Medulla oblongata (tissue), 1 donor: ENCODE data around the gene SCARF1.
"Not testable (repeated sequence)": the region's sequence is repeated elsewhere in the genome, so short reads cannot be mapped to it uniquely, and the experiment has no call there.

Source experiments
- DNase-seq: peaks from one replicate; pipeline ENCODE4 v3.0.0-alpha.2; 2015; ENCODE audit errors: extremely low spot score

Gene SCARF1

GRCh38 chr17:1645207-1646171, at the start of gene SCARF1:
Gene SCARF1 (minus strand): TSS chr17:1645732. CDS start chr17:1645697, 35 bp downstream.
- DNase-seq: peak; percentile 45

DNA sequence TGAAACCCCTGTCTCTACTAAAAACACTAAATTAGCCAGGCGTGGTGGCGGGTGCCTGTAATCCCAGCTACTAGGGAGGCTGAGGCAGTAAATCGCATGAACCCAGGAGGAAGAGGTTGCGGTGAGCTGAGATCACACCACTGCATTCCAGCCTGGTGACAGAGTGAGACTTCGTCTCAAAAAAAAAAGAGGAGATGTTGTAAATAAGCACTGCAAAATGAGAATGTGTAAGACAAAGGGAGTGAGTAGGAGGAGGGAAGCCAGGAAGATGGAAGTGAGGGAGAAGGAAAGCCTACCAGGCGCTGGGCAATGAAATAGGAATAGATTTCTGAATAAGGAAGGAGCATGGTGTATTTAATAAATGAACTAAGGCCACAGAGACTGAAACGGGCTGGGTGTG, 47.8 kb upstream of the SCARF1 start:
- no peak for DNase-seq

GRCh38 chr17:1690544-1691221, 45.2 kb upstream of the SCARF1 start:
- no peak for DNase-seq

- not testable (repeated sequence) for DNase-seq
These were observed 42.9 kb upstream of the SCARF1 start for GRCh38 chr17:1688405-1688804.

GRCh38 chr17:1686086-1686485, 40.6 kb upstream of the SCARF1 start:
- DNase-seq: no peak

DNA sequence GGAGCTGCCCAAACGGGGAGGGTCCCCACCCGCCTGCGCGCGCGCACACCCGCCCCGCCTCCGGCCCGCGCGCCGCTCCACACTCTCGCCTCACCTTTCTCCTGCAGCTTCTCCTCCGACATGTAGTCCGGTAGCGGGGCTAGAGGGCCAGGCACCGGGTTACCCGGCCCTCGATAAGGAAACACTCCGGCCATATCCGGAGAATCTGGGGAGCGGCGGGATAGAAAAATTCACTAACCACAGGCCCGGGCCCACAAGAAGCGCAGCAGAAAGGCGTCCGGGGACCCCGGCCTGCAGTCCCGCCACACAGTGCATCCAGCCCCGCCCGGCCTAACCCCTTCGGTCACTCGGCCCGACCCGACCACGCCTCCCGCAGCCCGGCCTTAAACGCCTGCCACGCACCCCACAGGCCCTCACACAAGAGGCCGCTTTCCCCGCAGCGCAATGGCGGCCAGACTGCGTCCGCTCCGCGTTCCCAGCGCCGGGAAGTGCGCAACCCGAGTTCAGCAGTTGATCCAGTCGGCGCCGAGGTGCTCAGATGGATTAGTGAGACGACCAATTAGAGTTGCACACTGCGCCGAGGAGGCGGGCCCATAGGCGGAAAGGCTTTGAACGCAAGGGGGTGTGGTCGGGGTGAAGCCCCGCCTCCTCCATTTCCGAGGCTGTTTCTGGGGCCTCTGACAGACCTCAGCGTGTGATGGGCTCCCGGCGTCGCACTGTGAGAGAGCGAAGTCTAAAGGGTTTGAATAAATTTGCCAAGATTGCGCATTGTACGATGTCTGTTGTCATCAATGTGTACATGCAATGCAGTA, 39.1 kb upstream of the SCARF1 start, which contains the start of gene PRPF8:
Gene PRPF8, minus strand, starts transcription at position 490 of the 812 bp plus-strand sequence. Its CDS starts 296 bp downstream, at position 194.
- peak; percentile 99 for DNase-seq

DNA sequence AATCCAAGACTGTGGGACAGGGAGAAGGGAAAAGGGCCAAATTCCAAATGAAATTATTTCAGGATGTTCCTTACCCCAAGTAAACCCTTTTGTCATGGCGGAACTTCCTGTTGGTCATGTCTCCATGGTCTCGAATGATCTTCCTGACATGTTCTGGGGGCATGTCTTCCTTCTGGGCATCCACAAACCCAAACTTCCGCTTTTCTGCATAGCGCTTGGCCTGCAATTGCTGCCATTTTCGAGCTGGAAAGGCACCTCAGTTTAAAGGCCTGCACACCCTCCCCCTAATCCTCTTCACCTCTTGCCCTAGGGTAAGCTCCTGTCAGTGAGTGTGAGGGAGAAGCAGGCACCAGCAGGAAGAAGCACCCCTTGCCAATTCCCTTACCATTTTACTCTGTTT, 37.9 kb upstream of the SCARF1 start:
- peak; percentile 22 for DNase-seq

DNA sequence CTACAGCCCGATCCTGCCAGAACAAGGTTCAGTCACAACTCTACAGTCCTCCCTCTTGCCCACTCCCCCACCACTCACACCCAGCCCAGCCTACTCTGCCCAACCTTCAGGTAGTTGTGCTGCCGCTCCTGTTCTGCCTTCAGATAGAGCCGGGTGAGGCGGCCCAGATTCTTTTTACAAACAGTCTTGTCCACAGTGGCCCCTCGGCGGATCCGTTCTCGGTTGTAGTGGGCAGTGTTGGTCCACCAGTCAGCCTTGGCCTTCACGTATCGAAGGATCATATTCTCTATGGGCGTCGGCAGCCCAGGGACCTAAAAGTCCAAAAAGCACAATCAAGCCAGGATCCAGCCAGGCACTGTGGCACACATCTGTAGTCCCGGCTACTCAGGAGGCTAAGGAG, 30.9 kb upstream of the SCARF1 start:
- DNase-seq: no peak

GRCh38 chr17:1673041-1673785, 27.7 kb upstream of the SCARF1 start:
- no peak for DNase-seq

DNA sequence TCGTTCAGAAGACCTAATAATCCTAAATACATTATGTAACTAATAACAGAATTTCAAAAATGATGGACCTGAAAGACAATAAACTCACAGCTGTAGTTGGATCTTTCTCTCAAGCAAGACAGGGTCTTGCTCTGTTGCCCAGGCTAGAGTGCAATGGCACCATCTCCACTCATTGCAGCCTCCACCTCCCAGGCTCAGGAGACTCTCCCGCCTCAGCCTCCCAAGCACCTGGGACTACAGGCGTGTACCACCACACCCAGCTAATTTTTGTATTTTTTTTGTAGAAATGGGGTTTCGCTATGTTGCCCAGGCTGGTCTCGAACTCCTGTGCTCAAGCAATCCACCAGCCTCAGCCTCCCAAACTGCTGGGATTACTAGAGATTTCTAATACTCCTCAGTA, 18.4 kb upstream of the SCARF1 start:
- DNase-seq: not testable (repeated sequence)

GRCh38 chr17:1661045-1661444, 15.5 kb upstream of the SCARF1 start:
- DNase-seq: no peak

GRCh38 chr17:1658100-1658499, 12.6 kb upstream of the SCARF1 start:
- no peak for DNase-seq

- DNase-seq: no peak
These were observed 8.2 kb upstream of the SCARF1 start for GRCh38 chr17:1653735-1654134.

GRCh38 chr17:1652794-1653193, 7.3 kb upstream of the SCARF1 start:
- DNase-seq: not testable (repeated sequence)

DNA sequence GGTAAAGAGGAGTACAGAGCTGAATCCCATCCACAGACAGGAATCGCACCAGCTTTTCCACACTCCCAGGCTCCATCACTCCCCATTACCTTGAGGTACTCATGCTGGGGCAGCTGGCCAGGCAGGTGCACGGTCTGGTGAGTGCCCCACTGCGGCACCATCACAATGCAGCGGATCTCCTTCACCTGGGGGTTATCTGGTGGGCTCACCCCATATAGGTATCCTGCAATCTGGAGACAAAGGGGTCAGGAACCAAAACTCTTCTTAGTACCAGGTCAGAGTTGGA, 6.0 kb upstream of the SCARF1 start:
- DNase-seq: no peak

GRCh38 chr17:1650731-1651558, 5.4 kb upstream of the SCARF1 start:
- no peak for DNase-seq

GRCh38 chr17:1649844-1650501, 4.4 kb upstream of the SCARF1 start, which contains the start of gene RILP:
Gene RILP (minus strand): TSS chr17:1649866. CDS start chr17:1649804, 62 bp downstream.
- no peak for DNase-seq

DNA sequence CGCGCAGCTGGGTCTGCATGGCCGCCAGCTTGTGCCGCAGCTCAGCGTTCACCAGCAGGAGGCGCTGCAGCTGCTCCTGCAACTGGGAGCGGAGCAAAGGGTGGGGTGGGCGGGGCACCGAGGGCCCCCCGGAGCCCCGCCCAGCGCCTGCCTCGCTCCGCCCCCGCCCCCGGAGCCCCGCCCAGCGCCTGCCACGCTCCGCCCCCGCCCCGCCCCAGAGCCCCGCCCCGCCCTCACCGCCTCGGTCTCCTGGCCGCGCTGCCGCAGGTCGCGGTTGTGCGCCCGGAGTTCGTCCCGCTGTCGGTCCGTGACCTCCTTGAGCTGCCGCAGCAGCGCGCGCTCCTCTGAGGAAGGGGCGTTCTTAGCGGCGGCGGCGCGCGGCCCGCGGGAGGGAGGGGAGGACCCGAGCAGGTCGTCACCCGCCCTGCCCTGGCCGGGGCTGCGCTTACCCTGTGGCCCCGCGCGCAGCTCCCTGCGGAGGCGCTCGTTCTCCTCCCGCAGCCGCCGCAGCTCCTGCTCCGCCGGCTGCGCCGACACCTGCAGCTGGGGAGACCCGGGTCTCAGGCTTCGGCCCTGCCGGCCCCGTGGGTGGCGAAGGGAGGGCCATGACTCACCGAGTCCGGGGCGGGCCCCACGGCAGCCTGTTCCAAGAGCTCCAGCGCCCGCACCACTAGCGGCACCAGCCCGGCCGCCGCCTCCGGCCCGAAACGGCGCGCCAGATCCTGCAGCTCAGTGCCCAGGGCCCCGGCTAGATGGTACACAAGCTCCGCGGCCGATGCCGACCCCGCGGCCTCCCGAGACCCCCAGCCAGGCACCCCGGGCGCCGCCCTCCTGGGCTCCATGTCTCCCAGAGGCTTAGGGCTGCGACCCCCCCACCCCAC, 3.7 kb upstream of the SCARF1 start:
- peak; percentile 97 for DNase-seq
